Measurements from ENCODE around the gene POTEI.
"Not testable (repeated sequence)": the region's sequence is repeated elsewhere in the genome, so short reads cannot be mapped to it uniquely, and the experiment has no call there.

Gene POTEI

DNA sequence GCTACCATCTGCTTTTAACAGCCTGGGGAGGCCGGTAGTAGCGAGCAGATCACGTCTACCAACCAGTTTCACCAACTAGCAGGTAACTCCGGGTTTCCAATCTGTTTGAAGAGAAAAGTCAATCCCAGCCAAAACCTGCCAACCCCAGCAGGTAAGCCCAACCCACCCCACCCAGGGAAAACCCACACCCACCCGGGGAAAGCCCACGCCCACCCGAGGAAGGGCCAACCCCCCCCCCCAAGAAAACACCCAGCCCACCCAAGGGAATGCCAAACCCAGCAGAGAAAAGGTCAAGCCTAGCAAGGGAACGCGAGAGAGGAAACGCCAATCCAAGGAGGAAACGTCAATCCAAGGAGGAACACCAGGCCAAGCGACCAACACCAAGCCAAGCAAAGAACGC lies at the start of gene POTEI:
TSS of gene POTEI (minus strand) at position 101 of the 400 bp plus-strand sequence. CDS start at position 8, 93 bp downstream.
- DNase-seq (ENCODE audit: extremely low read depth, insufficient read length); H3K27me3 ChIP-seq (replicated peaks; ENCODE audit: control insufficient read depth, insufficient read depth, low read length); H3K36me3 ChIP-seq (ENCODE audit: control insufficient read depth, insufficient read depth, low read length): not testable (repeated sequence)

DNA sequence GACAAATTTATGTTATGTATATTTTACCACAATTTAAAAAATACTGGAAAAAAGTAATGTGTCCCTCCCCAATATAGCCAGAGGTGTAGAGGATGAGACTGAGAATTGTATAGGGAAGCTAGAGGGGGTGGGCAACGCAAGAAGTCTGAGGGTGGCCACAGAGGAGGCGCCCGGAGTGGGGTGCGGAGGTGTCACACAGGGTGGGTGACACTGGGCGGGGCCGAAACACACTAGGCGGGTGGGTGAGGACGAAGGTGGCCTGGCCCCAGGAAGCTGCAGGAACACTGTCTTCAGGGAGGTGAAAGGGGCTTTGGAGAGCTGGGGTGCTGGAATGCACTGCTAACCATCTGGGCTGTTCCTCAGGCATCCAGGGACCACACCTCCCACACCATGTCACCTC lies 47.3 kb upstream of the POTEI start:
- H3K4me3 ChIP-seq (replicated peaks; ENCODE audit: low read depth, low read length); H3K27me3 ChIP-seq (replicated peaks; ENCODE audit: control insufficient read depth, insufficient read depth, low read length): not testable (repeated sequence)

More for the DNA sequence above, at the start of gene POTEI:
- not testable (repeated sequence) for H3K4me3 ChIP-seq (replicated peaks; ENCODE audit: low read depth, low read length)

DNA sequence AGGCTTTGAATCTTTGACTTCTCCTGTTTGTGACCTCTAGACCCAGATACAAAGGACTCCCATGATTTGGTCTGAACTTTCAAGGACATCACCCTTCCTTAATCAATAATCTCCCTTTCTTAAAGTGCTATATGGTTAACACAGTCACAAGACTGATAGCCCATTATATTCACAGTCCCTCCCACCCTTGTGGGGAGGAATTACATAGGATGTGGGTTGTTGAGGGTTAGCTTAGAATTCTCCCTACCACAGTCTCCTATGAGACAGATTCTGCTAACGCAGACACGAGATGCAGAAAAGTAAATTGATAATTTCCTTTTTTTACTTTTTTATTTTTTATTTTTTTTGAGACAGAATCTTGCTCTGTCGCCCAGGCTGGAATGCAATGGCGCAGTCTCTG lies 45.0 kb upstream of the POTEI start:
- H3K36me3 ChIP-seq (ENCODE audit: control insufficient read depth, insufficient read depth, low read length); H3K4me3 ChIP-seq (replicated peaks; ENCODE audit: low read depth, low read length); DNase-seq (ENCODE audit: extremely low read depth, insufficient read length); H3K27me3 ChIP-seq (replicated peaks; ENCODE audit: control insufficient read depth, insufficient read depth, low read length): not testable (repeated sequence)

More for the DNA sequence above, 47.3 kb upstream of the POTEI start:
- not testable (repeated sequence) for DNase-seq (ENCODE audit: extremely low read depth, insufficient read length); H3K36me3 ChIP-seq (ENCODE audit: control insufficient read depth, insufficient read depth, low read length)

DNA sequence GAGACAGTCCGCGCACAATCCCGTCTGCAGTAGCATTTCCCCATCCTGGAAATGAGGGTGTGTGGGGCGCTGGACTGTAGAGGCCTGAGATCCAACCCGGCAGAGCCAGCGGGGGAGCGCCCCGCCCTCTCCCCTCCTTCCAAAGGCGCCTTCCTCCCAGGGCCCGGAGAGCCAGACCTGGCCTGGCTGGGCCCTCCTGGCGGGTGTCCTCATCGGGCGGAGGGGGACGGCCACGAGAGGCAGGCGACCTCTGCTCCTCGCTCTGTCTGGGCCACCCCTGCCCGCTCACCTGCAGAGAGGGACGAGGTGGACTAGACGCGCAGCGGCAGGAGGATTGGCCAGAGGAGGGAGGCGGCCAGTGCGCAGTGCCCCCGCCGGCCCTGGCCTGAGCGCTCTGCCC lies 40.3 kb upstream of the POTEI start:
- not testable (repeated sequence) for H3K4me3 ChIP-seq (replicated peaks; ENCODE audit: low read depth, low read length); H3K36me3 ChIP-seq (ENCODE audit: control insufficient read depth, insufficient read depth, low read length); DNase-seq (ENCODE audit: extremely low read depth, insufficient read length); H3K27me3 ChIP-seq (replicated peaks; ENCODE audit: control insufficient read depth, insufficient read depth, low read length)

DNA sequence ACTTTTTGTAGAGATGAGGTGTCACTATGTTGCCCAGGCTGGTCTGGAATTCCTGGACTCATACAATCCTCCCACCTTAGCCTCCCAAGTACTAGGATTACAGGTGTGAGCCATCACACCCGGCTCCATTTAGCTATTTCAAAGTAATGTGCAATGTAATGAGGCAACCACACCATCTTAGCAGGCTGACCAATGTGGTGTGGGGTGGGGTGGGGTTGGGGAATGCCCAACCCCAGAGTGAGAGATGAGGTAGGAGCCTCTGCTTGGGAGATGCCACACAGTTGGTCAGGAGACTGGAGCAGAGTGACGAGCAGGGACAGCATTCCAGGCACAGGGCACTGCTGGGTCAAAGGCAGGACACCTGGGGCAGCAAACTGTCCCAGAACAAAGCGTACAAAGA lies 39.3 kb upstream of the POTEI start:
- not testable (repeated sequence) for H3K36me3 ChIP-seq (ENCODE audit: control insufficient read depth, insufficient read depth, low read length)

DNA sequence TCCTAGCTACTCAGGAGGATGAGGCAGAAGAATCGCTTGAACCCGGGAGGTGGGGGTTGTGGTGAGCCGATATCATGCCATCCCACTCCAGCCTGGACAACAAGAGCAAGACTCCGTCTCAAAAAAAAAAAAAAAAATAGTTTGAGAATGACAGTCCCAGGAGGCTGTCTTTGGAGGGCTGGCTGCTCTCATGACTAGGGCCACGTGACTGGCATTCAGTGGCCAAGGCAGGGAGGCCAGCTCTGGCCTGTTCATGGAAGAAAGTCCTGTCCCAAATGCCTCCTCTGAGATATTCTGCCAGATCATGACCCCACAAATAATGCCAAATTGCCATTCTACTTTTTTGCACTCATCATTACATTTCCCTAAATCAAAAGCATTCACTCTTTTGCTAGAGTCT lies 35.9 kb upstream of the POTEI start:
- not testable (repeated sequence) for H3K36me3 ChIP-seq (ENCODE audit: control insufficient read depth, insufficient read depth, low read length); DNase-seq (ENCODE audit: extremely low read depth, insufficient read length); H3K27me3 ChIP-seq (replicated peaks; ENCODE audit: control insufficient read depth, insufficient read depth, low read length); H3K4me3 ChIP-seq (replicated peaks; ENCODE audit: low read depth, low read length)

More for the DNA sequence above, 39.3 kb upstream of the POTEI start:
- H3K4me3 ChIP-seq (replicated peaks; ENCODE audit: low read depth, low read length); DNase-seq (ENCODE audit: extremely low read depth, insufficient read length); H3K27me3 ChIP-seq (replicated peaks; ENCODE audit: control insufficient read depth, insufficient read depth, low read length): not testable (repeated sequence)

DNA sequence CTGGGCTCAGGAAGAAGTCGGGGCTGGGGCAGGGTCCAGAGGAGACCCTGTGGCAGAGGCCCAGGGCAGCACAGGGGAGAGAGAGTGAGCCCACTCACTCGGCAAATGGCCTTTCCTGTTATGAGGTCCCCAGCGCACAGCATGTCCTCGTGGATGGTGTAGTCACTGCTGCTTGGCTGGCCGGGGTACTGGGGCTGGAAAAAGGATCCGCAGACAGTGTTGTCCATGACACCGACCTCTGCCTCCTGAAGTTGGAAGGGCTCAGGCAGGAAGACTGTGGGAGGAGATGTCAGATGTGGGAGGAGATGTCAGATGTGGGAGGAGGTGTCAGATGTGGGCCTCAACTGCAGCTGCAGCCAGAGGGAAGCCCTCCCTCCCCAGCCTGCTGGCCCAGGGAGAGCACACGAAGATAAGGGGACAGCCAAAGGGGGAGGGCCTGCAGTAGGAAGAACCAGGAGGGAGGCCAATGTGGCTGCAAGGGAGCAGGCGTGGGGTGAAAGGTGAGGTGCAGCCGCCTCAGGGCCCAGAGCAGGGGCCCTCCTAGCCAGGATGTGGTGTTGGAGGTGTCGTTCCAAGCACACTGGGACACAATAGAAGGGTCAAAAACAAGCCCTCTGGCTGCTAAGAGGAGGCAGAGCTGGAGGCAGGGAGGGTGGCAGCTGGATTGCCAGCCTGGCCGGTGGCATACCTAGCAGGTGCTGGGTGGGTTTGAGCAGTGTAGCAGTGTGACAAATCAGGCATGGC lies 34.8 kb upstream of the POTEI start:
- not testable (repeated sequence) for H3K36me3 ChIP-seq (ENCODE audit: control insufficient read depth, insufficient read depth, low read length); H3K27me3 ChIP-seq (replicated peaks; ENCODE audit: control insufficient read depth, insufficient read depth, low read length); DNase-seq (ENCODE audit: extremely low read depth, insufficient read length); H3K4me3 ChIP-seq (replicated peaks; ENCODE audit: low read depth, low read length)

DNA sequence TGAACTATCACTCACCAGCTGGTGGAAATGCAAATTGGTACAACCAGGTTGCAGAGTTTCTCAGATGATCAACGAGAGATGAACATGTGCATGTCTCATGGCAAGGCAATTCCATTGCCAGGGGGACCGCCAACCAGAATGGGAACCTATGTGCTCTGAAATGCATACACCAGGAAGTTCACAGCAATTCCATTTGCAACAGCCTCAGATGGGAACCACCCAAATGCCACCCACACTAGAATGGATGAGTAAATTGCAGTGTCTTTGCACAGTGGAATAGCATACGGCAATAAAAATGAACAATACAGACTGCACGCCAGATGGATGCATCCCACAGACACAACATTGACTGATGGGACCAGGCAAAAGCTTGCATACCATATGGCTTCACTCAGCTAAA lies 33.7 kb upstream of the POTEI start:
- DNase-seq (ENCODE audit: extremely low read depth, insufficient read length); H3K4me3 ChIP-seq (replicated peaks; ENCODE audit: low read depth, low read length); H3K27me3 ChIP-seq (replicated peaks; ENCODE audit: control insufficient read depth, insufficient read depth, low read length); H3K36me3 ChIP-seq (ENCODE audit: control insufficient read depth, insufficient read depth, low read length): not testable (repeated sequence)

DNA sequence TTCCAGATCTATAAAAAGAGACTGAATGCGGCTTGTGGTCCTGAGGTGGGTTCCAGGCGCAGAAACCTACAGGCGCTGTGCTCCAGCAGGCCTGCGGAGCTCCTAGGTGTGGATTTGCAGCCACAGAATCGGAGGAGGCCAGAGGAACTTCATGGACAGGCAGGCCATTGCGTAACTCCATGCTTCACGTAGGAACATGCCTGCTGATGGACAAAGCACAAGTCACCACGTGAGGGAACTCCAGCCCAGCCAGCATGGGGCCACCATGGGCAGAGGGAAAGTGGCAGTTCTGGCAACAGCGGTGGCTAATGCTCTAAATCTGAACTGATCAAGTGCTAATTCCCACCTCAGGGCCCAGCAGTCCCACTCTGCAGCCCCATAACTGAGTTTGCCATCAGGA lies 29.1 kb upstream of the POTEI start:
- not testable (repeated sequence) for H3K27me3 ChIP-seq (replicated peaks; ENCODE audit: control insufficient read depth, insufficient read depth, low read length); DNase-seq (ENCODE audit: extremely low read depth, insufficient read length); H3K4me3 ChIP-seq (replicated peaks; ENCODE audit: low read depth, low read length); H3K36me3 ChIP-seq (ENCODE audit: control insufficient read depth, insufficient read depth, low read length)

DNA sequence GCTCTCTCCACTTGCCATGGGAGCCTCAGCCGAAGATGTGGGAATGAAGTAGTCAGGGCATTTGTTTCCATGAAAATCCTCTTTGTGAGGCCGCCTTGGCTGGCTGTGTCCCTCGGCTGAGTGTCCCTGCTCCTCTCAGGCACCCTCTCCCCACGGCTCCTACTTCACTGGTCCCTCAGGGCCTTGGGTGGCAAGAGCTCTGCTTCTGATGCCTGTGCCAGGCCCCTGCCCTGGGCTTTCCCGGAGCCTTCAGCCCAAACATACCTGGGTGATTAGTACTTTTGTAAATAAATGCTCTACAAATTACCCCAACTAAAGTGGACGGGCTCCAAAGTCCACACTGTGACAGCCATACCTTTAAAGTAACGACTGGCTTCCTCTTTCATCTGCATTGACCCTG lies 27.5 kb upstream of the POTEI start:
- not testable (repeated sequence) for H3K4me3 ChIP-seq (replicated peaks; ENCODE audit: low read depth, low read length); DNase-seq (ENCODE audit: extremely low read depth, insufficient read length); H3K27me3 ChIP-seq (replicated peaks; ENCODE audit: control insufficient read depth, insufficient read depth, low read length); H3K36me3 ChIP-seq (ENCODE audit: control insufficient read depth, insufficient read depth, low read length)

DNA sequence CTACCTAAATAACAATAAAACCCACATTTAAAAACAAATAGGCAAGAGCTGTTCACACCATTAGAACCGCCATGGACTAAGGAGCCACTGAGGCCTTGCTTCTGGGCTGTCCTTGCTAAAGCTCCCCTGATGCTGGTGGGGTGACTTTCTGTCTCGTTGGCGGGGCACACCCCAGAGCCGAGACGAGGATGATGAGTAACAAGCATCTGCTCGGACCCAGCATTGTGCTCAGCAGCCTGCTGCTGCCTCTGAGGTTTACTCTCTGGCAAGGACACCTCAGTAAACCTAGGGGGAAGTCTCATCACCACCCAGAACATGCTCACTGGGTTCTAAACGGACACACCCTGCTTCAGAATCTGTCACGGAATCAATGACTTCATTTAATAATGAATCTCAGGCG lies 22.5 kb upstream of the POTEI start:
- H3K36me3 ChIP-seq (ENCODE audit: control insufficient read depth, insufficient read depth, low read length); H3K4me3 ChIP-seq (replicated peaks; ENCODE audit: low read depth, low read length); H3K27me3 ChIP-seq (replicated peaks; ENCODE audit: control insufficient read depth, insufficient read depth, low read length); DNase-seq (ENCODE audit: extremely low read depth, insufficient read length): not testable (repeated sequence)

DNA sequence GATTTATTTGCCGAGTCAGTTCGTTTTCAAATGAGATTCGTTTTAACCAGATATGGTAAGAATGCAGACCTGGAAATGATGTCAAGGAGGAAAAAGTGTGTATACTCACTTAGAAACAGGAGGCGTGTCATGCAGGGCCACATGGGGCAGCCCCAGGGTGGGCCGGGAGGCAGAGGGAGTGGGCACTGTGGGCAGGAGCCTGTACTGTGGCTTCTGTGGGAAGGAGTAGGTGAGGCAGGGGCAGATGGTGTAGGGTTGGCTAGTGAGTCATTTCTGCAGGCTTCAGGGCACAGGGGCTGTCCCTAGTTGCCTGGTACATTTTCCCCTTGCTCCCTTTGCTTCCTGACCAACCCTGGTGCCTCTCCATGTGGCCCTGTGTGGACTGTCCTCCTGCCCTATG lies 22.1 kb upstream of the POTEI start:
- H3K4me3 ChIP-seq (replicated peaks; ENCODE audit: low read depth, low read length); H3K36me3 ChIP-seq (ENCODE audit: control insufficient read depth, insufficient read depth, low read length); H3K27me3 ChIP-seq (replicated peaks; ENCODE audit: control insufficient read depth, insufficient read depth, low read length); DNase-seq (ENCODE audit: extremely low read depth, insufficient read length): not testable (repeated sequence)

DNA sequence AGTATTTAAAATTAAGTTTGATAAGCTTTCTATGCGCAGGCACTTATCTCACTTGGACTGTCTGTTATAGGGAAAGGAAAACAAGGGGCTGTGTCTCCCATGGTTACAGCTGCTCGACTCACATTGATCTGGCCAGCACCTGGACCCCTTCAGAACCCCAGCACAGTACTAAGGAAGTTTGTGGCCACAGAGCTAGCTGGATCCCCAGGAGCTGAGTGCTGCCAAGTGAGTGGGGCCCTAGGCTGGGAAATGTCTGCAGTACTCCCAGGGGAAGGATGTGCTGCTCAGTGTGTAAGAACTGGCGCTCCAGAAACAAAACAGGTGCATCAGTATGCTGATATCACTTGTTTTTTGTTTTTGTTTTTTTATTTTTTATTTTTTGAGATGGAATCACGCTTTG lies 21.1 kb upstream of the POTEI start:
- not testable (repeated sequence) for DNase-seq (ENCODE audit: extremely low read depth, insufficient read length); H3K36me3 ChIP-seq (ENCODE audit: control insufficient read depth, insufficient read depth, low read length); H3K4me3 ChIP-seq (replicated peaks; ENCODE audit: low read depth, low read length); H3K27me3 ChIP-seq (replicated peaks; ENCODE audit: control insufficient read depth, insufficient read depth, low read length)

DNA sequence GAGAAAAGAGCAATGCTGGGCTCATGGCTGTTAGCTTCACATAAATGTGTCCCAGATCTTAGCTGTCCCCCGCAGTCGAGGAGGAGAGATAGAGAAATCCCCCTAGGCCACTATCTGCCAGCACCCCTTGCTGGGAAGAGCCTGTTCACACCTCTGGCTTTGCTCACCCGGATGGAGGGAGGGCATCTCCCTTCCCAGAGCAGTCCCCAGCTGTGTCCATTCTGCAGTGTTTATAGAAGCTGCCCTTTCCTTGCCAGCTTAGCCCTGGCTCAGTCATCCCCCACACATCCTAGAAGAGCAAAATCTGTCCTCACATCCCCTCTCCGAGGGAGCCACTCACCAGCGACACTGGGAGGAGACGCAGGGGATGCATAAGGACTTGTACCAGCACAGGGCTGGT lies 20.4 kb upstream of the POTEI start:
- H3K27me3 ChIP-seq (replicated peaks; ENCODE audit: control insufficient read depth, insufficient read depth, low read length); DNase-seq (ENCODE audit: extremely low read depth, insufficient read length); H3K4me3 ChIP-seq (replicated peaks; ENCODE audit: low read depth, low read length); H3K36me3 ChIP-seq (ENCODE audit: control insufficient read depth, insufficient read depth, low read length): not testable (repeated sequence)

DNA sequence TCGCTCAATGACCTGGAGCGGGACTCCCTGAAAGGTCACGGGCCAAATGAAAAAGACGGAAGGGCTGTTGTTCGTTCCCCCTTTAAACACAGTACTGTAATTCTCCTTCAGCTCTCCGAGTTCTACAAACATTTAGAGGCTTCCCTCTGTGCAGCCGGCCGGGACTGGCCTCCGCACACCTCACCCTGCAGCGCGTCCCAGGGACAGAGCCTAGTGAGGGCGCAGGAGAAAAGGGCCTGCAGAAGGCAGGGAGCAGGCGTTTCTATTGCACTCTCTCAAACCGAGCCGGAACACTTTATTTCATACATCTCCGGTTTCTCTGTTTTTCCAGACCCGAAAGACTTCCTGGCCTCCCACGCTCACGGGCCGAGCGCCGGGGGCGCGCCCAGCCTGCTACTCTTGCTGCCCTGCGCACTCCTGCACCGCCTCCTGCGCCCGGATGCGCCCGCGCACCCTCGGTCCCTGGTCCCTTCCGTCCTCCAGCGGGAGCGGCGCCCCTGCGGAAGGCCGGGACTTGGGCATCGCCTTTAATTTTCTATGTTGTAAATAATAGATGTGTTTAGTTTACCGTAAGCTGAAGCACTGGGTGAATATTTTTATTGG lies 18.3 kb upstream of the POTEI start:
- not testable (repeated sequence) for DNase-seq (ENCODE audit: extremely low read depth, insufficient read length); H3K4me3 ChIP-seq (replicated peaks; ENCODE audit: low read depth, low read length); H3K36me3 ChIP-seq (ENCODE audit: control insufficient read depth, insufficient read depth, low read length); H3K27me3 ChIP-seq (replicated peaks; ENCODE audit: control insufficient read depth, insufficient read depth, low read length)

Data from GM06990 (cell line).